HCT116 (cell line): ENCODE results near the gene STXBP5L.

Experiments
- EZH2phosphoT487 ChIP-seq: fragments of 200-600 bp; IDR thresholded peaks from 2 replicates; pipeline ENCODE4 v1.6.1; 2018; ENCODE audit warnings: antibody characterized with exemption, borderline replicate concordance
- SP1 ChIP-seq: IDR thresholded peaks from 2 replicates; pipeline ENCODE4 v1.6.1; 2012; ENCODE audit warnings: low read depth
- YY1 ChIP-seq: IDR thresholded peaks from 2 replicates; pipeline ENCODE4 v1.6.1; 2011; ENCODE audit warnings: low read length, low read depth, moderate library complexity, mild to moderate bottlenecking; ENCODE audit not compliant: insufficient replicate concordance; ENCODE audit errors: extremely low read depth
- TF ChIP-seq, protein P1 (sequence below), 3 experiments: fragments of 200-600 bp in 1 of 3; sonication (generic) in 1 of 3; IDR thresholded peaks in 2 of 3; conservative IDR thresholded peaks in 1 of 3; 2 replicates each; pipeline ENCODE4 v1.5.1; 2012 to 2017; ENCODE audit warnings: low read depth in 2 of 3, low read length in 2 of 3, antibody characterized with exemption in 1 of 3, borderline replicate concordance in 1 of 3, control low read depth in 1 of 3, mild to moderate bottlenecking in 1 of 3, mixed read lengths in 1 of 3, mixed run types in 1 of 3, moderate library complexity in 1 of 3; ENCODE audit not compliant: insufficient read depth in 1 of 3
- TF ChIP-seq, protein P2 (sequence below): IDR thresholded peaks from 2 replicates; pipeline ENCODE4 v1.6.1; 2012; ENCODE audit warnings: low read depth
- TF ChIP-seq, protein P3 (sequence below): IDR thresholded peaks from 2 replicates; pipeline ENCODE4 v1.6.1; 2011; ENCODE audit warnings: mild to moderate bottlenecking, low read length, moderate library complexity; ENCODE audit not compliant: insufficient replicate concordance; ENCODE audit errors: extremely low read depth

DNA sequence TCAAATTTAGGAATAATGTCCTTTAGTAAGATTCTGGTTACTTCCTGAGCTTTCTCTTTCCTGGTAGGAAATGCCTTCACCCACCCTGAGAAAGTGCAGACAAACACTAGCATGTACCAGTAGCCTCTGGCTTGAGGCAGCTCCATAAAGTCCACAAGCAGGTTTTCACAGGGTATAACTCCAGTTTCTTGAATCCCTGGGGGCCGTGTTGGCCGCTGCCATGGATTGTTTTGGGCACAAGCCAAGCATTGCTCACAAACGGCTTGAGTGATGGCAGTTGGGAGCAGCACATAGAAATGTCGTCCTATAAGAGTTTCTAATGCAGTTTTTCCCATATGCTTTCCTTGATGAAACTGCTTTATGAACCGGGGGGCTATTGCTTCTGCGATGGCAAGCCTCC, 164.1 kb downstream of the STXBP5L start:
- TF ChIP-seq EZH2phosphoT487 = no peak
- TF ChIP-seq, protein P1, sequence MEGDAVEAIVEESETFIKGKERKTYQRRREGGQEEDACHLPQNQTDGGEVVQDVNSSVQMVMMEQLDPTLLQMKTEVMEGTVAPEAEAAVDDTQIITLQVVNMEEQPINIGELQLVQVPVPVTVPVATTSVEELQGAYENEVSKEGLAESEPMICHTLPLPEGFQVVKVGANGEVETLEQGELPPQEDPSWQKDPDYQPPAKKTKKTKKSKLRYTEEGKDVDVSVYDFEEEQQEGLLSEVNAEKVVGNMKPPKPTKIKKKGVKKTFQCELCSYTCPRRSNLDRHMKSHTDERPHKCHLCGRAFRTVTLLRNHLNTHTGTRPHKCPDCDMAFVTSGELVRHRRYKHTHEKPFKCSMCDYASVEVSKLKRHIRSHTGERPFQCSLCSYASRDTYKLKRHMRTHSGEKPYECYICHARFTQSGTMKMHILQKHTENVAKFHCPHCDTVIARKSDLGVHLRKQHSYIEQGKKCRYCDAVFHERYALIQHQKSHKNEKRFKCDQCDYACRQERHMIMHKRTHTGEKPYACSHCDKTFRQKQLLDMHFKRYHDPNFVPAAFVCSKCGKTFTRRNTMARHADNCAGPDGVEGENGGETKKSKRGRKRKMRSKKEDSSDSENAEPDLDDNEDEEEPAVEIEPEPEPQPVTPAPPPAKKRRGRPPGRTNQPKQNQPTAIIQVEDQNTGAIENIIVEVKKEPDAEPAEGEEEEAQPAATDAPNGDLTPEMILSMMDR (IDR thresholded peaks at IDR 0.05 in 2 of 3, conservative IDR thresholded peaks at IDR 0.05 in 1 of 3; ENCODE audit: borderline replicate concordance in 1 of 3, insufficient read depth in 1 of 3, low read depth in 2 of 3, low read length in 2 of 3) = no peak
- TF ChIP-seq, protein P2, sequence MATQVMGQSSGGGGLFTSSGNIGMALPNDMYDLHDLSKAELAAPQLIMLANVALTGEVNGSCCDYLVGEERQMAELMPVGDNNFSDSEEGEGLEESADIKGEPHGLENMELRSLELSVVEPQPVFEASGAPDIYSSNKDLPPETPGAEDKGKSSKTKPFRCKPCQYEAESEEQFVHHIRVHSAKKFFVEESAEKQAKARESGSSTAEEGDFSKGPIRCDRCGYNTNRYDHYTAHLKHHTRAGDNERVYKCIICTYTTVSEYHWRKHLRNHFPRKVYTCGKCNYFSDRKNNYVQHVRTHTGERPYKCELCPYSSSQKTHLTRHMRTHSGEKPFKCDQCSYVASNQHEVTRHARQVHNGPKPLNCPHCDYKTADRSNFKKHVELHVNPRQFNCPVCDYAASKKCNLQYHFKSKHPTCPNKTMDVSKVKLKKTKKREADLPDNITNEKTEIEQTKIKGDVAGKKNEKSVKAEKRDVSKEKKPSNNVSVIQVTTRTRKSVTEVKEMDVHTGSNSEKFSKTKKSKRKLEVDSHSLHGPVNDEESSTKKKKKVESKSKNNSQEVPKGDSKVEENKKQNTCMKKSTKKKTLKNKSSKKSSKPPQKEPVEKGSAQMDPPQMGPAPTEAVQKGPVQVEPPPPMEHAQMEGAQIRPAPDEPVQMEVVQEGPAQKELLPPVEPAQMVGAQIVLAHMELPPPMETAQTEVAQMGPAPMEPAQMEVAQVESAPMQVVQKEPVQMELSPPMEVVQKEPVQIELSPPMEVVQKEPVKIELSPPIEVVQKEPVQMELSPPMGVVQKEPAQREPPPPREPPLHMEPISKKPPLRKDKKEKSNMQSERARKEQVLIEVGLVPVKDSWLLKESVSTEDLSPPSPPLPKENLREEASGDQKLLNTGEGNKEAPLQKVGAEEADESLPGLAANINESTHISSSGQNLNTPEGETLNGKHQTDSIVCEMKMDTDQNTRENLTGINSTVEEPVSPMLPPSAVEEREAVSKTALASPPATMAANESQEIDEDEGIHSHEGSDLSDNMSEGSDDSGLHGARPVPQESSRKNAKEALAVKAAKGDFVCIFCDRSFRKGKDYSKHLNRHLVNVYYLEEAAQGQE = no peak
- no peak for TF ChIP-seq YY1
- TF ChIP-seq, protein P3, sequence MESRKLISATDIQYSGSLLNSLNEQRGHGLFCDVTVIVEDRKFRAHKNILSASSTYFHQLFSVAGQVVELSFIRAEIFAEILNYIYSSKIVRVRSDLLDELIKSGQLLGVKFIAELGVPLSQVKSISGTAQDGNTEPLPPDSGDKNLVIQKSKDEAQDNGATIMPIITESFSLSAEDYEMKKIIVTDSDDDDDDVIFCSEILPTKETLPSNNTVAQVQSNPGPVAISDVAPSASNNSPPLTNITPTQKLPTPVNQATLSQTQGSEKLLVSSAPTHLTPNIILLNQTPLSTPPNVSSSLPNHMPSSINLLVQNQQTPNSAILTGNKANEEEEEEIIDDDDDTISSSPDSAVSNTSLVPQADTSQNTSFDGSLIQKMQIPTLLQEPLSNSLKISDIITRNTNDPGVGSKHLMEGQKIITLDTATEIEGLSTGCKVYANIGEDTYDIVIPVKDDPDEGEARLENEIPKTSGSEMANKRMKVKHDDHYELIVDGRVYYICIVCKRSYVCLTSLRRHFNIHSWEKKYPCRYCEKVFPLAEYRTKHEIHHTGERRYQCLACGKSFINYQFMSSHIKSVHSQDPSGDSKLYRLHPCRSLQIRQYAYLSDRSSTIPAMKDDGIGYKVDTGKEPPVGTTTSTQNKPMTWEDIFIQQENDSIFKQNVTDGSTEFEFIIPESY = no peak
- no peak for TF ChIP-seq SP1
